ENCODE results near the gene PAK4. TPM values are rescaled to one million over a fixed set of nuclear protein-coding genes. Genes with fewer than 3 reads are reported as not detected.

The PAK4 gene
- total and polyA plus RNA-seq, 2 experiments from 2014 or later: 20.3 to 39.6 TPM

DNA sequence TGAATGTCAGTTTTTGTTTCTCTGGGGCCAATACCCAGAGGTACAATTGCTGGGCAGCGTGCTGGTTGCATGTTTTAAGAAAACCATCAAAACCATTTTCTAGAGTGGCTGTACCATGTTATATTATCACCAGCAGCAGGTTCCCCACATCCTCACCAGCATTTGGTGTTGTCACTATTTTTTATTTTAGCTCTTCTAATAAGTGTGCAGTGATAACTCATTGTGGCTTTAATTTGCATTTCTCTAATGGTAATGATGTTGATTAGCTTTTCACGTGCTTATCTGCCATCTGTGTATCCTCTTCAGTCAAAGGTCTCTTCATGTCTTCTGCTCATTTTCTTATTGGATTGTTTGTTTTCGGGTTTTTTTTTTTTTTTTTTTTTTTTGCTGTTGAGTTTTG is 21.9 kb downstream of the PAK4 start:
- Histone ChIP-seq H3K4me1 (ENCODE audit: insufficient read depth) (peaks cover 33% of the 10 kb centered on the region), H3K4me2 (no peak overlapping the region), H3K79me2 (peaks cover 93% of the 10 kb centered on the region), H3K9me3 (ENCODE audit: low read depth) (no peaks in the 10 kb centered on the region), H4K20me1 (ENCODE audit: insufficient read depth, poor library complexity, severe bottlenecking) (peaks cover 20% of the 10 kb centered on the region), H3K36me3 (replicated peaks; ENCODE audit: insufficient read depth, low read depth) (no peaks in the 10 kb centered on the region), H3K9me2 (replicated peaks; ENCODE audit: insufficient read depth) (no peaks in the 10 kb centered on the region), H3K4me3 (no peak overlapping the region), H3K27ac (no peak overlapping the region), H3K27me3 (no peaks in the 10 kb centered on the region), H2AFZ (no peak overlapping the region)
- TF ChIP-seq EZH2phosphoT487 (IDR thresholded peaks at IDR 0.05; ENCODE audit: low read depth, severe bottlenecking, unreplicated experiment) (no peak), CTCF (IDR thresholded peaks at IDR 0.05; ENCODE audit: poor library complexity) (no peak), EZH2 (IDR thresholded peaks at IDR 0.05; ENCODE audit: borderline replicate concordance) (no peak)
- WGBS (ENCODE audit: low lambda C conversion rate, missing lambda C conversion rate): 89% methylated on average over 3 of the region's 3 CpGs
- DNase-seq (ENCODE audit: low spot score): no peak

DNA sequence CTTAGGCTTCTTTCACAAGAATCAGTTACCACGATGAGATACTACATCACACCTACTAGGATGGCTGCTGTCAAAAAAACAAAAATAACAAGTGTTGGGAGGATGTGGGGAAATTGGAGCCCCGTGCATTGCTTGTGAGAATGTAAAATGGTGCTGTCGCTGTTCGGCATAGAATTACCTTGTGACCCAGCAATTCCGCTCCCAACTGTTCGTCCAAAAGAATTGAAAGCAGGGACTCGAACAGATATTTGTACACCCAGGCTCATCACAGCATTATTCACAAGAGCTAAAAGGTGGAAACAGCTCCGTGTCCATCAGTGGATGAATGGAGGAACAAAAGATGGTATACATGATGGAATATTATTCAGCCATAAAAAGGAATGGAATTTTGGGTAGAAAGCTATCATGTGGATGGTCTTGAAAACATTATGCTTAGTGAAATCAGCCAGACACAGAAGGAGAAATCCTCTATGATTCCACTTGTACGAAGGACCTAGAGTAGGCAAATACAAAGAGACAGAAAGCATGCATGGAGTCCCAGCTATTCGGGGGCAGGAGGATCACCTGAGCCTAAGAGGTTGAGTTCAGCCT is 23.4 kb downstream of the PAK4 start:
- no peak overlapping the region for H3K4me2 ChIP-seq
- peaks cover 25% of the 10 kb centered on the region for H4K20me1 ChIP-seq (ENCODE audit: insufficient read depth, poor library complexity, severe bottlenecking)
- H3K9me2 ChIP-seq (replicated peaks; ENCODE audit: insufficient read depth): no peaks in the 10 kb centered on the region
- no peak for DNase-seq (ENCODE audit: low spot score)
- no peak overlapping the region for H2AFZ ChIP-seq
- 97% methylated on average over 10 of the region's 10 CpGs for WGBS (ENCODE audit: low lambda C conversion rate, missing lambda C conversion rate)
- peaks cover 94% of the 10 kb centered on the region for H3K79me2 ChIP-seq
- H3K27me3 ChIP-seq: no peaks in the 10 kb centered on the region
- H3K27ac ChIP-seq: no peak overlapping the region
- H3K4me3 ChIP-seq: no peak overlapping the region
- H3K36me3 ChIP-seq (replicated peaks; ENCODE audit: insufficient read depth, low read depth): no peaks in the 10 kb centered on the region
- no peaks in the 10 kb centered on the region for H3K9me3 ChIP-seq (ENCODE audit: low read depth)
- H3K4me1 ChIP-seq (ENCODE audit: insufficient read depth): peaks cover 31% of the 10 kb centered on the region
- no peak for TF ChIP-seq EZH2phosphoT487 (IDR thresholded peaks at IDR 0.05; ENCODE audit: low read depth, severe bottlenecking, unreplicated experiment)
- no peak for TF ChIP-seq CTCF (IDR thresholded peaks at IDR 0.05; ENCODE audit: poor library complexity)
- TF ChIP-seq EZH2 (IDR thresholded peaks at IDR 0.05; ENCODE audit: borderline replicate concordance): no peak

DNA sequence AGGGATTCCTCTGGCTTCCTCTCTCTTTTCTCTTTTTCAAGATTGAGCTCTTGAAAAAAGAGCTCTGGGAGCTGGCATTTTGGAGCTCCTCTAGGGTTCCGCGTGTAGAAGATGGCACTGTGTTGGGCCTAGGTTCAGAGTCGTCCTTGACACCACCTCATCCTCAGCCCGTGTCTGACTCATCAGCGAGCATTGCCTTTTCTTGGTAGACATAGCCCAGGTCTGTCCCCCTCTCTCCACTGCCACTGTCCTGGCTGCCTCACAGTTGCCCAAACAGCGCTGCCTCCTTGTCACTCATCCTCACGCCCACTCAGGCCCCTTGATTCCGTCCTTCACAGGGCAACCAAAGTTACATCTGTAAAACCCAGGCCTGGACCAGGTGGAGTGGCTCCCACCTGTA is 24.6 kb downstream of the PAK4 start:
- no peak overlapping the region for H3K27ac ChIP-seq
- H3K4me3 ChIP-seq: no peak overlapping the region
- TF ChIP-seq EZH2phosphoT487 (IDR thresholded peaks at IDR 0.05; ENCODE audit: low read depth, severe bottlenecking, unreplicated experiment) (no peak), EZH2 (IDR thresholded peaks at IDR 0.05; ENCODE audit: borderline replicate concordance) (no peak), CTCF (IDR thresholded peaks at IDR 0.05; ENCODE audit: poor library complexity) (no peak)
- no peaks in the 10 kb centered on the region for H3K9me2 ChIP-seq (replicated peaks; ENCODE audit: insufficient read depth)
- WGBS (ENCODE audit: low lambda C conversion rate, missing lambda C conversion rate): 89% methylated on average over 8 of the region's 8 CpGs
- H3K4me1 ChIP-seq (ENCODE audit: insufficient read depth): peaks cover 30% of the 10 kb centered on the region
- H3K9me3 ChIP-seq (ENCODE audit: low read depth): no peaks in the 10 kb centered on the region
- no peak for DNase-seq (ENCODE audit: low spot score)
- H3K36me3 ChIP-seq (replicated peaks; ENCODE audit: insufficient read depth, low read depth): no peaks in the 10 kb centered on the region
- H3K4me2 ChIP-seq: no peak overlapping the region
- no peaks in the 10 kb centered on the region for H3K27me3 ChIP-seq
- peaks cover 23% of the 10 kb centered on the region for H4K20me1 ChIP-seq (ENCODE audit: insufficient read depth, poor library complexity, severe bottlenecking)
- peaks cover 99% of the 10 kb centered on the region for H3K79me2 ChIP-seq
- no peak overlapping the region for H2AFZ ChIP-seq
